ENCODE results near the gene PTPN18. TPM values are rescaled to one million over a fixed set of nuclear protein-coding genes. Genes with fewer than 3 reads are reported as not detected.

Gene PTPN18
- total and polyA plus RNA-seq, 2 donors (not counting 1 experiment from before 2014, with no cell fraction given), result 91.0 to 102 TPM

- intact Hi-C loops (cut with micrococcal nuclease), result loop anchor here (10.0 kb wide), 2 partner anchors 759 to 1149 kb away; partner anchors contain the start of genes MZT2A and PLEKHB2
- peaks cover 12 to 31% of the 10 kb centered on the region in 2 donors for H3K4me1 ChIP-seq (ENCODE audit: control insufficient read depth in 2 of 2, insufficient read depth in 2 of 2, low read length in 2 of 2)
- DNase-seq, result no peak
- Mint-ChIP-seq H3K9me3 (ENCODE audit: insufficient read depth) (no peaks in the 10 kb centered on the region), H3K4me1 (peaks cover 51% of the 10 kb centered on the region), H3K4me3 (no peak overlapping the region), H3K27ac (no peak overlapping the region), H3K27me3 (no peaks in the 10 kb centered on the region)
- H3K9ac ChIP-seq (ENCODE audit: low read length), result no peak overlapping the region
- no peak for ATAC-seq (ENCODE audit: low read depth)
- no peaks in the 10 kb centered on the region for H3K9me3 ChIP-seq (ENCODE audit: control extremely low read depth in 1 of 3, control insufficient read depth in 2 of 3, insufficient read depth in 1 of 3, low read length in 2 of 3)
- no peak overlapping the region for H2AFZ ChIP-seq (ENCODE audit: insufficient read depth, low read depth, low read length, poor library complexity, severe bottlenecking)
- no peak overlapping the region for H3K27ac ChIP-seq (ENCODE audit: low read length in 2 of 2)
- H4K20me1 ChIP-seq (ENCODE audit: control insufficient read depth, insufficient read depth, low read length, poor library complexity, severe bottlenecking), result peaks cover 32% of the 10 kb centered on the region
- TF ChIP-seq EZH2 (IDR thresholded peaks at IDR 0.05; ENCODE audit: borderline replicate concordance, insufficient read depth, low read depth, low read length, poor library complexity, severe bottlenecking) (no peak), CTCF (IDR thresholded peaks at IDR 0.05) (no peak)
- H3K4me3 ChIP-seq (ENCODE audit: control extremely low read depth in 1 of 5, extremely low read depth in 1 of 5, insufficient read depth in 1 of 5, low read depth in 2 of 5, low read length in 4 of 5), result no peak overlapping the region
- POLR2A ChIA-PET, result no interaction called here
- H3K36me3 ChIP-seq (replicated peaks in 1 of 2; ENCODE audit: control extremely low read depth in 1 of 2, control insufficient read depth in 1 of 2, extremely low read depth in 1 of 2, insufficient read depth in 2 of 2, low read length in 1 of 2), result peaks cover 0 to 44% of the 10 kb centered on the region in 2 experiments
- CTCF ChIA-PET, result interaction anchor here (4.5 to 5.4 kb wide), 2 partner anchors 10 to 30 kb away, joined by 31 to 61 read pairs; partner anchors contain the start of gene PTPN18
- WGBS (ENCODE audit: insufficient coverage), result 96% methylated on average over 20 of the region's 21 CpGs
- H3K27me3 ChIP-seq (replicated peaks in 1 of 4; ENCODE audit: control extremely low read depth in 1 of 4, control insufficient read depth in 3 of 4, insufficient read depth in 4 of 4, low read length in 3 of 4), result no peaks in the 10 kb centered on the region
- H3K79me2 ChIP-seq (ENCODE audit: control insufficient read depth, insufficient read depth, low read length), result peaks cover 29% of the 10 kb centered on the region
- H3K4me2 ChIP-seq (replicated peaks; ENCODE audit: low read depth, low read length, poor library complexity, severe bottlenecking), result no peak overlapping the region
Observed at GRCh38 chr2:130345611-130346010, 10.2 kb upstream of the PTPN18 start.

GRCh38 chr2:130346041-130346740, 9.7 kb upstream of the PTPN18 start:
- peak overlapping the region; percentile 61 for H3K27ac Mint-ChIP-seq

More at GRCh38 chr2:130346041-130346740, 9.7 kb upstream of the PTPN18 start:
- intact Hi-C loops (cut with micrococcal nuclease), result loop anchor here (10.0 kb wide), 2 partner anchors 759 to 1149 kb away; partner anchors contain the start of genes MZT2A and PLEKHB2
- H3K4me3 Mint-ChIP-seq, result peak overlapping the region; percentile 14
- Histone ChIP-seq H4K20me1 (ENCODE audit: control insufficient read depth, insufficient read depth, low read length, poor library complexity, severe bottlenecking) (peaks cover 32% of the 10 kb centered on the region), H3K27me3 (replicated peaks in 1 of 4; ENCODE audit: control extremely low read depth in 1 of 4, control insufficient read depth in 3 of 4, insufficient read depth in 4 of 4, low read length in 3 of 4) (no peaks in the 10 kb centered on the region), H3K79me2 (ENCODE audit: control insufficient read depth, insufficient read depth, low read length) (peaks cover 29% of the 10 kb centered on the region), H3K9me3 (ENCODE audit: control extremely low read depth in 1 of 3, control insufficient read depth in 2 of 3, insufficient read depth in 1 of 3, low read length in 2 of 3) (no peaks in the 10 kb centered on the region), H2AFZ (ENCODE audit: insufficient read depth, low read depth, low read length, poor library complexity, severe bottlenecking) (no peak overlapping the region), H3K4me2 (replicated peaks; ENCODE audit: low read depth, low read length, poor library complexity, severe bottlenecking) (no peak overlapping the region), H3K4me1 (ENCODE audit: control insufficient read depth in 2 of 2, insufficient read depth in 2 of 2, low read length in 2 of 2) (peaks cover 10 to 25% of the 10 kb centered on the region in 2 donors), H3K4me3 (ENCODE audit: control extremely low read depth in 1 of 5, extremely low read depth in 1 of 5, insufficient read depth in 1 of 5, low read depth in 2 of 5, low read length in 4 of 5) (no peak overlapping the region), H3K27ac (ENCODE audit: low read length in 2 of 2) (no peak overlapping the region), H3K9ac (ENCODE audit: low read length) (no peak overlapping the region), H3K36me3 (replicated peaks in 1 of 2; ENCODE audit: control extremely low read depth in 1 of 2, control insufficient read depth in 1 of 2, extremely low read depth in 1 of 2, insufficient read depth in 2 of 2, low read length in 1 of 2) (peaks cover 0 to 44% of the 10 kb centered on the region in 2 experiments)
- peaks cover 48% of the 10 kb centered on the region for H3K4me1 Mint-ChIP-seq
- WGBS (ENCODE audit: insufficient coverage), result 93% methylated on average over 24 of the region's 26 CpGs
- ATAC-seq (ENCODE audit: low read depth) (no peak), DNase-seq (no peak)
- H3K9me3 Mint-ChIP-seq (ENCODE audit: insufficient read depth), result no peaks in the 10 kb centered on the region
- TF ChIP-seq CTCF (IDR thresholded peaks at IDR 0.05) (no peak), EZH2 (IDR thresholded peaks at IDR 0.05; ENCODE audit: borderline replicate concordance, insufficient read depth, low read depth, low read length, poor library complexity, severe bottlenecking) (no peak)
- ChIA-PET POLR2A (no interaction called here), CTCF (interaction anchor here (1.5 to 4.5 kb wide), 2 partner anchors 9 to 10 kb away, joined by 4 to 31 read pairs; partner anchors contain the start of gene PTPN18)
- H3K27me3 Mint-ChIP-seq, result no peaks in the 10 kb centered on the region
